Measurements from ENCODE around the gene KNDC1.

KNDC1 gene

DNA sequence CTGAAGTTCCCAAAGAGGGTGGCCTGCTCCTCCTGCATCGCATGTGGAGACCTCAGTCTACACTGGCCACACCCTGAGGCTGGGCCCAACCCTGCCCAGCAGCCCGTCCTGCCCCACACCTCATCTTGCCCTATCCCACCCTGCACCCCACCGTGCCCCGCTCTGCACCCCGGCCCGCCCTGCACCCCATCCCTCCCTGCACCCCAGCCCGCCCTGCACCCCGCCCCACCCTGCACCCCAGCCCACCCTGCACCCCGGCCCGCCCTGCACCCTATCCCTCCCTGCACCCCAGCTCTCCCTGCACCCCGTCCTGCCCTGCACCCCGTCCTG is 92.2 kb downstream of the KNDC1 start:
- Histone ChIP-seq H3K4me3 (replicated peaks; ENCODE audit: insufficient read depth, low read length) (no peak overlapping the region), H3K27me3 (ENCODE audit: insufficient read depth, poor library complexity, severe bottlenecking) (peaks cover 4% of the 10 kb centered on the region), H3K27ac (replicated peaks) (no peak overlapping the region)
- DNase-seq (ENCODE audit: low read depth in 1 of 2, low spot score in 1 of 2) = no peak
- TF ChIP-seq SPI1 (IDR thresholded peaks at IDR 0.05; ENCODE audit: borderline replicate concordance, low read depth) (no peak), GABPA (IDR thresholded peaks at IDR 0.05; ENCODE audit: low read depth) (no peak), POLR2AphosphoS5 (IDR thresholded peaks at IDR 0.05; ENCODE audit: low read depth) (no peak)
- TF ChIP-seq, protein P1, sequence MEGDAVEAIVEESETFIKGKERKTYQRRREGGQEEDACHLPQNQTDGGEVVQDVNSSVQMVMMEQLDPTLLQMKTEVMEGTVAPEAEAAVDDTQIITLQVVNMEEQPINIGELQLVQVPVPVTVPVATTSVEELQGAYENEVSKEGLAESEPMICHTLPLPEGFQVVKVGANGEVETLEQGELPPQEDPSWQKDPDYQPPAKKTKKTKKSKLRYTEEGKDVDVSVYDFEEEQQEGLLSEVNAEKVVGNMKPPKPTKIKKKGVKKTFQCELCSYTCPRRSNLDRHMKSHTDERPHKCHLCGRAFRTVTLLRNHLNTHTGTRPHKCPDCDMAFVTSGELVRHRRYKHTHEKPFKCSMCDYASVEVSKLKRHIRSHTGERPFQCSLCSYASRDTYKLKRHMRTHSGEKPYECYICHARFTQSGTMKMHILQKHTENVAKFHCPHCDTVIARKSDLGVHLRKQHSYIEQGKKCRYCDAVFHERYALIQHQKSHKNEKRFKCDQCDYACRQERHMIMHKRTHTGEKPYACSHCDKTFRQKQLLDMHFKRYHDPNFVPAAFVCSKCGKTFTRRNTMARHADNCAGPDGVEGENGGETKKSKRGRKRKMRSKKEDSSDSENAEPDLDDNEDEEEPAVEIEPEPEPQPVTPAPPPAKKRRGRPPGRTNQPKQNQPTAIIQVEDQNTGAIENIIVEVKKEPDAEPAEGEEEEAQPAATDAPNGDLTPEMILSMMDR (IDR thresholded peaks at IDR 0.05; ENCODE audit: insufficient read depth, low read length) = no peak
- TF ChIP-seq, protein P2, sequence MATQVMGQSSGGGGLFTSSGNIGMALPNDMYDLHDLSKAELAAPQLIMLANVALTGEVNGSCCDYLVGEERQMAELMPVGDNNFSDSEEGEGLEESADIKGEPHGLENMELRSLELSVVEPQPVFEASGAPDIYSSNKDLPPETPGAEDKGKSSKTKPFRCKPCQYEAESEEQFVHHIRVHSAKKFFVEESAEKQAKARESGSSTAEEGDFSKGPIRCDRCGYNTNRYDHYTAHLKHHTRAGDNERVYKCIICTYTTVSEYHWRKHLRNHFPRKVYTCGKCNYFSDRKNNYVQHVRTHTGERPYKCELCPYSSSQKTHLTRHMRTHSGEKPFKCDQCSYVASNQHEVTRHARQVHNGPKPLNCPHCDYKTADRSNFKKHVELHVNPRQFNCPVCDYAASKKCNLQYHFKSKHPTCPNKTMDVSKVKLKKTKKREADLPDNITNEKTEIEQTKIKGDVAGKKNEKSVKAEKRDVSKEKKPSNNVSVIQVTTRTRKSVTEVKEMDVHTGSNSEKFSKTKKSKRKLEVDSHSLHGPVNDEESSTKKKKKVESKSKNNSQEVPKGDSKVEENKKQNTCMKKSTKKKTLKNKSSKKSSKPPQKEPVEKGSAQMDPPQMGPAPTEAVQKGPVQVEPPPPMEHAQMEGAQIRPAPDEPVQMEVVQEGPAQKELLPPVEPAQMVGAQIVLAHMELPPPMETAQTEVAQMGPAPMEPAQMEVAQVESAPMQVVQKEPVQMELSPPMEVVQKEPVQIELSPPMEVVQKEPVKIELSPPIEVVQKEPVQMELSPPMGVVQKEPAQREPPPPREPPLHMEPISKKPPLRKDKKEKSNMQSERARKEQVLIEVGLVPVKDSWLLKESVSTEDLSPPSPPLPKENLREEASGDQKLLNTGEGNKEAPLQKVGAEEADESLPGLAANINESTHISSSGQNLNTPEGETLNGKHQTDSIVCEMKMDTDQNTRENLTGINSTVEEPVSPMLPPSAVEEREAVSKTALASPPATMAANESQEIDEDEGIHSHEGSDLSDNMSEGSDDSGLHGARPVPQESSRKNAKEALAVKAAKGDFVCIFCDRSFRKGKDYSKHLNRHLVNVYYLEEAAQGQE (IDR thresholded peaks at IDR 0.05; ENCODE audit: insufficient replicate concordance, low read depth) = no peak

- Histone ChIP-seq H3K27me3 (ENCODE audit: insufficient read depth, poor library complexity, severe bottlenecking) (peaks cover 4% of the 10 kb centered on the region), H3K4me3 (replicated peaks; ENCODE audit: insufficient read depth, low read length) (no peak overlapping the region), H3K27ac (replicated peaks) (no peak overlapping the region)
- peak in 1 of 2 experiments; percentile 61 for DNase-seq (ENCODE audit: low read depth in 1 of 2, low spot score in 1 of 2)
- TF ChIP-seq, protein P1 (IDR thresholded peaks at IDR 0.05; ENCODE audit: insufficient read depth, low read length) = no peak
- TF ChIP-seq, protein P2 (IDR thresholded peaks at IDR 0.05; ENCODE audit: insufficient replicate concordance, low read depth) = no peak
- TF ChIP-seq GABPA (IDR thresholded peaks at IDR 0.05; ENCODE audit: low read depth) = no peak
- TF ChIP-seq POLR2AphosphoS5 (IDR thresholded peaks at IDR 0.05; ENCODE audit: low read depth) = no peak
- no peak for TF ChIP-seq SPI1 (IDR thresholded peaks at IDR 0.05; ENCODE audit: borderline replicate concordance, low read depth)
Observed at GRCh38 chr10:133253361-133253955, 93.4 kb downstream of the KNDC1 start.

- Histone ChIP-seq H3K4me3 (replicated peaks; ENCODE audit: insufficient read depth, low read length) (no peak overlapping the region), H3K27me3 (ENCODE audit: insufficient read depth, poor library complexity, severe bottlenecking) (peaks cover 4% of the 10 kb centered on the region), H3K27ac (replicated peaks) (no peak overlapping the region)
- TF ChIP-seq SPI1 (IDR thresholded peaks at IDR 0.05; ENCODE audit: borderline replicate concordance, low read depth) (no peak), POLR2AphosphoS5 (IDR thresholded peaks at IDR 0.05; ENCODE audit: low read depth) (no peak), GABPA (IDR thresholded peaks at IDR 0.05; ENCODE audit: low read depth) (no peak)
- TF ChIP-seq, protein P2 (IDR thresholded peaks at IDR 0.05; ENCODE audit: insufficient replicate concordance, low read depth) = no peak
- TF ChIP-seq, protein P1 (IDR thresholded peaks at IDR 0.05; ENCODE audit: insufficient read depth, low read length) = no peak
- no peak for DNase-seq (ENCODE audit: low read depth in 1 of 2, low spot score in 1 of 2)
Observed at GRCh38 chr10:133254421-133255120, 94.6 kb downstream of the KNDC1 start.
